NOMO-1 treated with DMSO at 0.1 percent for 48 hours (cell line): ENCODE data around the gene USP34.
A peak's percentile ranks its signal among the peaks of the same experiment; 100 is the strongest.
"Not testable (repeated sequence)": the region's sequence is repeated elsewhere in the genome, so short reads cannot be mapped to it uniquely, and the experiment has no call there.

Source experiments
- DNase-seq: peaks from one replicate; lab custom pipeline; 2025; ENCODE audit not compliant: unreplicated experiment; lab: John Stamatoyannopoulos, UW

Gene USP34

DNA sequence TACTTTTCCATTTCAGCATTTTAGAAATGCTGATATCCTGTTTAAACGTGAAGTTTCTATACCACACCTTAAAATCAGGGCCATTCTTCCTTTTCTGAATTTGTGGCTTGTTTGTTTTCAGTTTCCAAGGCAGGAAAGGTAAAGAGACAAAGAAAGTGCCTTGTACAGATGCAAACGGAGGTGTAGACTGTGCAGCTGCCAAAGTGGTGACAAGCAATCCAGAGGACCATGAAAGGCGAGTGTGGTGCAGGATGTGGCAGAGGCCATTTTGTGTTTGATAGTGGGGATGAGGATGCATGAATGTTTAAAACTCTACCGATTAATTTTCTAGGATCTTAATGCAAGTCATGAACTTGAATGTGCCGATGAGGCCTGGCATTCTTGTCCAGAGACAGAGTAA, 308.2 kb downstream of the USP34 start:
- DNase-seq, result no peak

DNA sequence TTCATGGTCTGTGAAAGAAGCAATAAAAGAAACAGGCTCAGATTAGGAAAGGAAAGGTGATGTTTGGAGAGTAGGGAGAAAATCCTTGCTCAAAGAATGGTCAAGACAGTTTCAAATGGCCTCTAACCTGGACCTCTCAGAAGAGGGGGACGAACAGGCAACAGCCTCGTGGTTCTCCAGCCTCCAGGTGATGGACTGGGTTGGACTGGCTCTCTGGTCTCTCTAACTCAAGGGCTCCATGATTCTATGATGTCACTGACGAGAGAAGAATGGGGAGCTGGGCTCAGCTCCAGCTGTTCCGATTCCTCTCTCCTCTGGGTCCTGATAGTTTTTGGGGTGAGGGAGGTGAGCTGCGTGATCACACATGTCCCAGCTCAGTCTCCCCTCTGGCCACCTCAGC, 309.0 kb downstream of the USP34 start, which contains the start of gene C2orf74:
TSS of gene C2orf74 (plus strand) at position 301 of the 400 bp plus-strand sequence. CDS start 327 bp downstream, outside the sequence.
- no peak for DNase-seq

DNA sequence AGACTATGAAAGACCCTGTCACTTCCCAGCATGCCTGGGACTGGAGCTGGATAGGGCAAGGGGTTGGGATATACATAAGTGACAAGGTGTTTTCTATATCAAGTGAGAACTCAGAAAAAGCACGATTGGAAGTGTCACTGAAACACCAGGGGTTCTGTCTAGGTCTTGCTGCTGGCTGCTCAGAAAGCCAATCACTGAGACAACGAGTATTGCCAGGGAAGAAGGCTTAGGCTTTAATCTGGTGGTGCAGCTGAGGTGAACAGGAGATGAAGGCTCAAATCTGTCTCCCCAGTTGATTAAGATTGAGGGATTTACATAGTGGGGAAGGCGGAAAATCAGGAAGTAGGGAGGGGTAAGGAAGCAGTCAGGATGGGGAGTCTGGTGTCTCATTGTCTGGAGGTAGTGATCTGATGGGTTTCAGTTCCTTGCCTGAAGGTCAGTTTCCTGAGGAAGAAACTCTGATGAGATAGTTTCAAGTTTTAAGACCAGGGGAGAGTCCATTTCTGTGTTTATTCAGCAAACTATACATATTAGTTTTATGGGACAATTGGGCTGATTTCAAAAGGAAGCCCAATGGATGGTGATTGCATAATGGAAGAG, 312.4 kb downstream of the USP34 start:
- peak; percentile 31 for DNase-seq

DNA sequence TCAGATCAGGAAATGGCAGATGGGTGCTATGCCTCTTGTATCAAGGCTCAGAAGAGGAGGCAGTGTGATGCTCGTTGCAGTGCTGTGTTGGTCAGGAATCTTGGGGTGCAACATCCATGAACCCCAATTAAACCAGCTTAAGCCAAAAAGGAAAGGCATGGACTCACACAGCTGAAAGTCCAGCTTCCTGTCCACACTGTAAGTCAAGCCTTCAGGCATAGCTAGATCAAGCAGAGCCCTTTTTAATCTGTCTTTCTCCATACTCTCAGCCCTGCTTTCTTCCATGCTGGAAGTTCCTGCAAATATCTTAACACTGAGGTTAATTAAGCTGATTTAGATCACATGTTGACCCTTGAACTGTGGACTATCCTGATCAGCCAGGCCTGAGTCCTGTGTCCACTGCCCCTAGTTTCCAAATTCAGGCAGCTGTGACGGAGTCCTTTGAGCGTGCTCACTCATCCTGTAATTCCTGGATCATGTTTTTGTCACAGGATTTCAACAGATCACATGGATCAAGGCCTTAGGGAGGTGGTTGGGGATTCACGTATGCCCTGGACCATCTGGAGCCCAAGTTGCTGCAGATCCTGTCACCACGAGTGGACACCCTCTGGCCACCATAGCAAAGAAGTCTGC, 313.4 kb downstream of the USP34 start:
- DNase-seq, result no peak

DNA sequence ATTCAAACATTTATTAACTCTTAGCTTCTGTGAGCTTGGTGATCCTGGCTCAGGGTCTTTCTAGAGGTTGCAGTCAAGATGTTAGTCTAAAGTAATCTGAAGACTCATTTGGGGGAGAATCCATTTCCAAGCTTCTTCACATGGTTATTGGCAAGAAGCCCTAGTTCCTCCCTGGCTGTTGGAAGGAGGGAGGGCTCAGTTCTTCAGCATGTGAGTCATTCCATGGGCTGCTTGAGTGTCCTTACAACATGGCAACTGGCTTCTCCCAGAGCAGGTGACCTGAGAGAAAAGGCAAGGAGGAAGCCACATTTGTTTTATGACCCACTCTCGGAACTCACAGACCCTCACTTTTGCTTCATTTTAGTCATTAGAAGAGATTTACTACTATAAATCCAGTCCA, 319.5 kb downstream of the USP34 start:
- DNase-seq, result no peak

DNA sequence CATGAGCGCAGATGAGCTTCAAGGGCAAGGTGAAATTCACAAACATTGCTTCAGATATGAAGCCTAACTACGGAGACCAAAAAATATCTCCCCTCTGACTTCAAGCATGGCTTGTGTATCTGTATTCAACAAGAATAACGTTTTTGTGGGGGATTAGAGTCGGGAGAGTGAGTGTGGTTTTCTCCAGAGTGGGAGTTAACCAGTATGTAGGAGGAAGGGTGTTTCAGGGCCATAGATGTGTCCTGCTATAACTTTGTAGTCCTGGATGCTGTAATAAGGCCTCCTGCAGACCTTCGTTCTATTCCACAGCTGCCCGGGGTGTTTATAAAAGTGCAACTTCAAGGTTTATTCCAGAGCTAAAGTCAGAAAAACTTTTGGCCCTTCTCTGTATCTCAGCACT, 321.8 kb downstream of the USP34 start:
- DNase-seq, result no peak

DNA sequence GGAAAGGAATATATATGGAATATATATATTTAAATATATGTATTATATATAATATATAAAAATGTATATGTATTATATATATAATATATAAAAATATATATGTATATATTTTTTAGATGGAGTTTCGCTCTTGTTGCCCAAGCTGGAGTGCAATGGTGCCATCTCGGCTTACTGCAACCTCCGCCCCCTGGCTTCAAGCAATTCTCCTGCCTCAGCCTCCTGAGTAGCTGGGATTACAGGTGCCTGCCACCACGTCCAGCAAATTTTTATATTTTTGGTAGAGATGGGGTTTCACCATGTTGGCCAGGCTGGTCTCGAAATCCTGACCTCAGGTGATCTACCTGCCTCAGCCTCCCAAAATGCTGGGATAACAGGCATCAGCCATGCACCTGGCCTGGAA, 322.8 kb downstream of the USP34 start:
- not testable (repeated sequence) for DNase-seq

DNA sequence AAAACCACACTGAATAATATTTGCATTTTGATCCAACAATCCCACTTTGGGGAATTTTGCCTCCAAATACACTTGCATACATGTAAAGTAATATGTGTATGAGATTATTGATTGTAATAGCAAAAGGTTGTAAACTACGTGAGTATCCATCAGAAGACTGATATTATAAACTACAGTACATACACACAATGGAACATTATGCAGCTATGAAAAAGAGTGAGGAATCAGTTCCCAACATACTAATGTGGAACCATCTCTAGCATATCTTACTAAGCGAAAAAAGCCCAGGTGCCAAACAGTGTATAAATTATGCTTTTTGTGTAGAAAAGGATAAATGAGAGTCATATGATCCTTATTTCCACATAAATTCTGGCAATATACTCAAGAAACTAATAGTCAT, 324.9 kb downstream of the USP34 start:
- no peak for DNase-seq

DNA sequence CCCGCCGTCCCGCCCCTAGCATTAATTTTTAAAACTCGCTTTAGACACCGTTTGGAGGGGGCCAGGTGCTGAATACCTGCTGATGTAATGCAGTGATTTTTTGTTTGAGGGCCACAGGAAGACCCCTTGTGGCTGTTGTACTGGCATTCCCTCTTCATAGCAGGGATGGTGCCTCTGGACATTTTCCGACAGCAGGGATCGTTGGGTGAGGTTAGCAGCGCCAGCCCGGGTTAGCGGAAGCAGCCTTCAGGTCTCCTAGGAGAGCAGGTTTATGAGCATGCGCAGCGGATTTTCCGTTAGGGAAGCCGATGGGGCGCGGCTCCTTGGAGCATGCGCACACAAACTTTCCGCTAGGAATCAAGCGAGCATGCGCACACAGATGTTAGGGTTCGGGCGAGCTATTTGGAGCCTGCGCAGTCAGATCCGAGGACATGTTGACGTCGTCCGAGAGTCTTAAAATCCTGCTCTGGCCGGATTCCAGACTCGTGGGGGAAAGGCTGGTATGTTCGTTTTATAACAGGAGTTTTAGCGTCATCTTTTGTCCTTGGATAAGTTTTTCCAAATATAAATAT, 326.1 kb downstream of the USP34 start:
- peak; percentile 92 for DNase-seq

DNA sequence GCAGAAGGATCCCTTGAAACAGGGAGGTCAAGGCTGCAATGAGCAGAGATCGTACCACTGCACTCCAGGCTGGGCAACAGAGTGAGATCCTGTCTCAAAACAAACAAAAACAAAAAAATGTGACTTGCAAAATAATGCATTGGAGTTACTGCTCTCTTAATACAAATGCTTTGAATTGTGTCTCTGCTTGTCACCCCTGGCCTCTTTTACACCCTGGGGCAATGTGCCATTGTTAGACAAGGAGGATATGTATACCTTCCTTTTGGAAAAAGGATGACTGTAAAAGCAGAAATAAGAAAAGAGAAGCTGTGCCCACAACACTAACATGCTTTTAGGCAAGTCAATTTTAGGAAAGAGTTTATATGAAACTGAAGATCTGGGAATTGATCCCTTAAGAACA, 329.7 kb downstream of the USP34 start:
- DNase-seq, result no peak

DNA sequence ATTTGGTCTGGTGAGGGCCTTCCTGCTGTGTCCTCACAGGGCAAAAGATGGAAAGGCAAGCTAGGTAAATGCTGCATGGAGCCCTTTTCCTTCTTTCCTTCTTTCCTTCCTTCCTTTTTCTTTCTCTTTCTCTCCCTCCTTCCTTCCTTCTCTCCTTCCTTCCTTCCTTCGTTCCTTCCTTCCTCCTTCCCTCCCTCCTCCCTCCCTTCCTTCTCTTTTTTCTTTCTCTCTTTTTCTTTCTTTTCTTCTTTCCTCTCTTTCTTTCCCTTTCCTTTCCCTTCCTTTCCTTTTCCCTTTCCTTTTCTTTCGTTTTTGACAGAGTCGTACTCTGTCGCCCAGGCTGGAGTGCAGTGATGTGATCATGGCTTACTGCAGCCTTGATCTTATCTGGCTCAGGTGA, 332.0 kb downstream of the USP34 start:
- DNase-seq, result no peak
